Measurements from ENCODE around the gene TSPAN13. TPM values are rescaled to one million over a fixed set of nuclear protein-coding genes. Genes with fewer than 3 reads are reported as not detected.

Gene TSPAN13
- total and polyA plus RNA-seq, 12 donors: 6.8 to 40.1 (median 11.8) TPM

DNA sequence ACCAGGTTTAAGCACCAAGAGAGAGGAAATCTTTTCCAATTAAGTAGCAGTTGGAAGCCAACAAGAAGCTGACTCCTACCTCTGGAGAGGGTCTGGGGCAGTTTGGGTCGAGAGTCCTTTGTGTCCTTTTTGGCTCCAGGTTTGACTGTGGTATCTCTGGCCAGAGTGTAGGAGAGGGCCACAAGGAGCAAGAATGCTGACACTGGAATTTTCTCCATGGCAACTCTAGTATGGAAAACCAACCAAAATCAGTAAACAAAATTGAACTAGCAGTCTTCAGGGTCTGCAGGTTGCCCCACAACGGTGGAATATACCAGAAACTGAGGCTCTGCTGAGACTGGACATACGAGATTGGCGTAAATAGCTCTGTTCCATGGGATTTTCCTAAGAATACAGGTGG, 48.0 kb downstream of the TSPAN13 start:
- no peaks in the 10 kb centered on the region for H3K4me1 ChIP-seq
- H3K4me3 ChIP-seq: no peak overlapping the region
- intact Hi-C loops (cut with DNase I): loop anchor here in 9 of 10 donors (5.0 to 10.0 kb wide), 4 partner anchors 107 to 116 kb away; no protein-coding TSS in a partner anchor
- ATAC-seq (no peak), DNase-seq (no peak)
- no peaks in the 10 kb centered on the region for H3K9me3 ChIP-seq
- no peaks in the 10 kb centered on the region for H3K27me3 ChIP-seq
- no peak overlapping the region for H3K27ac ChIP-seq
- no peaks in the 10 kb centered on the region for H3K36me3 ChIP-seq
- 94 to 96% methylated on average over 4 of the region's 4 CpGs for WGBS, 2 donors
- TF ChIP-seq, protein P1, sequence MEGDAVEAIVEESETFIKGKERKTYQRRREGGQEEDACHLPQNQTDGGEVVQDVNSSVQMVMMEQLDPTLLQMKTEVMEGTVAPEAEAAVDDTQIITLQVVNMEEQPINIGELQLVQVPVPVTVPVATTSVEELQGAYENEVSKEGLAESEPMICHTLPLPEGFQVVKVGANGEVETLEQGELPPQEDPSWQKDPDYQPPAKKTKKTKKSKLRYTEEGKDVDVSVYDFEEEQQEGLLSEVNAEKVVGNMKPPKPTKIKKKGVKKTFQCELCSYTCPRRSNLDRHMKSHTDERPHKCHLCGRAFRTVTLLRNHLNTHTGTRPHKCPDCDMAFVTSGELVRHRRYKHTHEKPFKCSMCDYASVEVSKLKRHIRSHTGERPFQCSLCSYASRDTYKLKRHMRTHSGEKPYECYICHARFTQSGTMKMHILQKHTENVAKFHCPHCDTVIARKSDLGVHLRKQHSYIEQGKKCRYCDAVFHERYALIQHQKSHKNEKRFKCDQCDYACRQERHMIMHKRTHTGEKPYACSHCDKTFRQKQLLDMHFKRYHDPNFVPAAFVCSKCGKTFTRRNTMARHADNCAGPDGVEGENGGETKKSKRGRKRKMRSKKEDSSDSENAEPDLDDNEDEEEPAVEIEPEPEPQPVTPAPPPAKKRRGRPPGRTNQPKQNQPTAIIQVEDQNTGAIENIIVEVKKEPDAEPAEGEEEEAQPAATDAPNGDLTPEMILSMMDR (IDR thresholded peaks at IDR 0.05): no peak

DNA sequence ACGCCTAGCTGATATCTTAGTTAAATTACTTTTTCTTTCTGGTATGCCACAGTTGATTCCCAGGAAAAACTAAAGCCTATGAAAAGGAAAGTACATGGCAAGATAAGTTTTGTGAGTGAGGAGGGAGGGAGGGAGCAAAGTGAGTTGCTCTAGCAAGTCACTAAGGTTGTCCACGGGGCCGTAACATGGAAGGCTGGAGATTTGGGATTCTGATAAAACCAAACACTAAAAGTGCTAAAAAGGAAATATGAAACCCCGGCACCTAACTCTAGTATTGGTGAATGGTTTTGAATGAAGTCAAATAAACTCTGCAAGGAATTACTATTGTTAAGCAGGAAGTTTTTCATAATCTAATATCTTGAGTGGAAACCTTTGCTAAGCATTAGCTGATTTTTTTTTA, 49.6 kb downstream of the TSPAN13 start:
- no peaks in the 10 kb centered on the region for H3K36me3 ChIP-seq
- no peak overlapping the region for H3K4me3 ChIP-seq
- WGBS, 2 donors: 87 to 91% methylated on average over 4 of the region's 4 CpGs
- DNase-seq (no peak), ATAC-seq (no peak)
- intact Hi-C loops (cut with DNase I): loop anchor here in 9 of 10 donors (5.0 to 10.0 kb wide), 4 partner anchors 108 to 114 kb away; no protein-coding TSS in a partner anchor
- no peaks in the 10 kb centered on the region for H3K4me1 ChIP-seq
- no peaks in the 10 kb centered on the region for H3K9me3 ChIP-seq
- H3K27me3 ChIP-seq: peaks cover 0 to 2% (median 0%) of the 10 kb centered on the region in 7 donors
- H3K27ac ChIP-seq: no peak overlapping the region
- TF ChIP-seq, protein P1 (IDR thresholded peaks at IDR 0.05): no peak

DNA sequence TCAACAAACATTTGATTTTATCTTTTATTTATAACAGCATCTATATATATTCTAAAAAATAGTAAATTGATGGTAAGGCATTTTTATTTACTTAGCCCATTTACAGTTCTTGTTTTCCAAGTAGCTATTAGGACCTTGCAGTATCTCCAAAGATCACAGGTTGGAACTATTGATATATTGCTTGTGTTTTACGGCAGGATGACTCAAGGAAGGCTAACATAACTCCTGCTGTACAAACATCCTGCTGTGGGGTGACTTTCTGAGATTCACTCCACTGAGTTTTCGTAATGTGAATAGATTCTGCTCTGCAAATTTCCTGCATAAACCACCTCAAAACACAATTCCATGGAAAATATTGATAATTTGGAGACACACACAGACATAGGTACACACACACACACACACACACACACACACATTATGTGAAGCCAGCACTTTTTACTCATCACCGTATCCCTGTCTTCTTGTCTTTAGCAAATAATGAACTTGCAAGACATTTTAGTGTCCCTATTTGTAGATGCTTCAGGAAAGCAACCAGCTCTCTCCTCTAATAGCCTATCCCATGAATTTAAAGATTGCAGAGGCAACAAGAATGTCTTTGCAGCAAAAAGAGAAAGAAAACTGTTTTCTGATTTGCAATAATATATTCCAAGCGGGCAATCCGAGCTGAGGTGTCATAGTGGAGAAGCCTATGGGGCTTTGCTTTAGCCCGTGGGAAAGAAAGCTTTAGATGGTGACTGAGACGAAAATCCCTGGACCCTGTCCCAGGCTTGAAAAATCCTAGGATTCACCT, 50.5 kb downstream of the TSPAN13 start:
- intact Hi-C loops (cut with DNase I): loop anchor here in 9 of 10 donors (5.0 to 10.0 kb wide), 4 partner anchors 108 to 113 kb away; no protein-coding TSS in a partner anchor
- TF ChIP-seq, protein P1 (IDR thresholded peaks at IDR 0.05): no peak
- no peaks in the 10 kb centered on the region for H3K9me3 ChIP-seq
- 88 to 94% methylated on average over 7 of the region's 7 CpGs for WGBS, 2 donors
- H3K27ac ChIP-seq: no peak overlapping the region
- ATAC-seq (no peak), DNase-seq (no peak)
- H3K27me3 ChIP-seq: peaks cover 0 to 2% (median 0%) of the 10 kb centered on the region in 7 donors
- no peaks in the 10 kb centered on the region for H3K36me3 ChIP-seq
- H3K4me3 ChIP-seq: no peak overlapping the region
- no peaks in the 10 kb centered on the region for H3K4me1 ChIP-seq

DNA sequence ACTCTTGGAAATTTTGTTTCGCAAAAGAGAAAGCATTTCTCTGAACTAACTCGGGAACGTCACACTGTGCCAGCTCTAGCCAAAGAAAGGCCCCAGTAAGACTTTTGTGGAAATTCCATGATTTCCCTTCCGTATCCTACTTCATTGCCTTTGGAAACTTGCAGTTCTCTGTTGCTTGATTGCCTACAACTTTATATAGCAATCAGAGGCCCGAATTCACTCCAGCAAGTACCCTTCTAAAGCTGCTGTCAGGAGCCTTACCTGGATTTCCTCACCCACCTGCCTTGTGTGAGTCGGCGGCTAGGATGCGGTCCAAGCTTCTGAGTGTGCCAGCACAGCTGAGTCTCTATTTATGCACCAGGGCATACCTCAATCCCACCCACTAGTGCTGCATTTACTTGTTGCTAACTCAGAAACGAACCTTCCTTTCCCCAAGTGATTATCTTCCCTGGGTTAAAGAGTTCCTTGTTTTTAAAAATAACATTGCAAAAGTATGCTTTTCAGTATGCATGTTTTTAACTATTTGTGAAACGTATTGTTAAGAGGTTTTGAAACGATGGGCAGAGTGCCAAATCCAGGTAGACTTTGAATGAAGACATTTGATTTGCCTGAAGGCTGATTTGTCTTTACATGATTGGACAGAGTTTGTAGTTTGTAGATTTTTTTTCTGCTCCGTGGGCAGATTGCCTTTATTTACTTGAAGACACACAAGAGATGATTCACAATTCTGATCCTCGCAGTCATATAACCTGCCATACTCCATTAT, 51.3 kb downstream of the TSPAN13 start, which contains the start of gene AGR2:
Gene AGR2, minus strand, starts transcription at position 326 of the 766 bp plus-strand sequence. CDS start 3,203 bp downstream, outside the sequence.
- TF ChIP-seq, protein P1 (IDR thresholded peaks at IDR 0.05): no peak
- H3K9me3 ChIP-seq: no peaks in the 10 kb centered on the region
- no peak for ATAC-seq
- H3K4me1 ChIP-seq: no peaks in the 10 kb centered on the region
- no peak within 1 kb of the TSS for H3K4me3 ChIP-seq
- no peak for DNase-seq
- H3K36me3 ChIP-seq: no peaks in the 10 kb centered on the region
- 82 to 84% methylated on average over 13 of the region's 13 CpGs for WGBS, 2 donors
- no peak within 1 kb of the TSS for H3K27ac ChIP-seq
- intact Hi-C loops (cut with DNase I): loop anchor here in 9 of 10 donors (5.0 to 10.0 kb wide), 4 partner anchors 107 to 112 kb away; no protein-coding TSS in a partner anchor
- H3K27me3 ChIP-seq: peaks cover 0 to 2% (median 0%) of the 10 kb centered on the region in 7 donors
